SK-N-SH (cell line): ENCODE data around the gene SPATS1.

Experiments
- EZH2phosphoT487 ChIP-seq: fragments of 200-600 bp; sonication (generic); IDR thresholded peaks from 2 replicates; pipeline ENCODE4 v1.6.1; 2017; ENCODE audit warnings: low read depth, mixed run types, mild to moderate bottlenecking, antibody characterized with exemption, moderate library complexity, borderline replicate concordance
- TEAD4 ChIP-seq: IDR thresholded peaks from 2 replicates; pipeline ENCODE4 v1.4.0; 2012; ENCODE audit warnings: mild to moderate bottlenecking, borderline replicate concordance; ENCODE audit not compliant: insufficient read depth
- TF ChIP-seq, protein P1 (sequence below): fragments of 200-600 bp; sonication (generic); IDR thresholded peaks from 2 replicates; pipeline ENCODE4 v1.6.1; 2017; ENCODE audit warnings: antibody characterized with exemption, mild to moderate bottlenecking, moderate library complexity
- TF ChIP-seq, protein P2 (sequence below): IDR thresholded peaks from 2 replicates; pipeline ENCODE4 v1.6.1; 2012; ENCODE audit warnings: mild to moderate bottlenecking, low read depth, low read length, moderate library complexity

DNA sequence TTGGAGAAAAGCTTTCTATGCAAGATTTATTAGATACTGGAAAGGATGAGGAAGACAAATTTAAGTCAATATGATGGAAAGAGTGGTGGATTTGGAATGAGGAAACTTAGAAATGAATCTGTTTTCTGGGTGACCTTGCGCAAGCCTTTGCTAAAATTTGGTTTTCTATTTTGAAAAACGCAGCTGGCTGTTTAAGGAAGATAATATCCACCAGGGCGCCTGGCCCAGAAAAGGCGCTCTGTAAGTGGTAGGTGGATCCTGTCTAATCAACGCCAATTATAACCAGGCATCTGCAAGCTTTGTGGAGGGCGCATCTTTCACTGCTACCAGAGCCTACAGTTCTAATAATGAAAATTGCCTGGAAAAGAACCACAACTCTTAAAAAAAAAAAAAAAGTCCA is 398 bp upstream of the SPATS1 start:
- no peak for TF ChIP-seq EZH2phosphoT487
- TF ChIP-seq TEAD4: no peak
- TF ChIP-seq, protein P1, sequence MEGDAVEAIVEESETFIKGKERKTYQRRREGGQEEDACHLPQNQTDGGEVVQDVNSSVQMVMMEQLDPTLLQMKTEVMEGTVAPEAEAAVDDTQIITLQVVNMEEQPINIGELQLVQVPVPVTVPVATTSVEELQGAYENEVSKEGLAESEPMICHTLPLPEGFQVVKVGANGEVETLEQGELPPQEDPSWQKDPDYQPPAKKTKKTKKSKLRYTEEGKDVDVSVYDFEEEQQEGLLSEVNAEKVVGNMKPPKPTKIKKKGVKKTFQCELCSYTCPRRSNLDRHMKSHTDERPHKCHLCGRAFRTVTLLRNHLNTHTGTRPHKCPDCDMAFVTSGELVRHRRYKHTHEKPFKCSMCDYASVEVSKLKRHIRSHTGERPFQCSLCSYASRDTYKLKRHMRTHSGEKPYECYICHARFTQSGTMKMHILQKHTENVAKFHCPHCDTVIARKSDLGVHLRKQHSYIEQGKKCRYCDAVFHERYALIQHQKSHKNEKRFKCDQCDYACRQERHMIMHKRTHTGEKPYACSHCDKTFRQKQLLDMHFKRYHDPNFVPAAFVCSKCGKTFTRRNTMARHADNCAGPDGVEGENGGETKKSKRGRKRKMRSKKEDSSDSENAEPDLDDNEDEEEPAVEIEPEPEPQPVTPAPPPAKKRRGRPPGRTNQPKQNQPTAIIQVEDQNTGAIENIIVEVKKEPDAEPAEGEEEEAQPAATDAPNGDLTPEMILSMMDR: no peak
- TF ChIP-seq, protein P2, sequence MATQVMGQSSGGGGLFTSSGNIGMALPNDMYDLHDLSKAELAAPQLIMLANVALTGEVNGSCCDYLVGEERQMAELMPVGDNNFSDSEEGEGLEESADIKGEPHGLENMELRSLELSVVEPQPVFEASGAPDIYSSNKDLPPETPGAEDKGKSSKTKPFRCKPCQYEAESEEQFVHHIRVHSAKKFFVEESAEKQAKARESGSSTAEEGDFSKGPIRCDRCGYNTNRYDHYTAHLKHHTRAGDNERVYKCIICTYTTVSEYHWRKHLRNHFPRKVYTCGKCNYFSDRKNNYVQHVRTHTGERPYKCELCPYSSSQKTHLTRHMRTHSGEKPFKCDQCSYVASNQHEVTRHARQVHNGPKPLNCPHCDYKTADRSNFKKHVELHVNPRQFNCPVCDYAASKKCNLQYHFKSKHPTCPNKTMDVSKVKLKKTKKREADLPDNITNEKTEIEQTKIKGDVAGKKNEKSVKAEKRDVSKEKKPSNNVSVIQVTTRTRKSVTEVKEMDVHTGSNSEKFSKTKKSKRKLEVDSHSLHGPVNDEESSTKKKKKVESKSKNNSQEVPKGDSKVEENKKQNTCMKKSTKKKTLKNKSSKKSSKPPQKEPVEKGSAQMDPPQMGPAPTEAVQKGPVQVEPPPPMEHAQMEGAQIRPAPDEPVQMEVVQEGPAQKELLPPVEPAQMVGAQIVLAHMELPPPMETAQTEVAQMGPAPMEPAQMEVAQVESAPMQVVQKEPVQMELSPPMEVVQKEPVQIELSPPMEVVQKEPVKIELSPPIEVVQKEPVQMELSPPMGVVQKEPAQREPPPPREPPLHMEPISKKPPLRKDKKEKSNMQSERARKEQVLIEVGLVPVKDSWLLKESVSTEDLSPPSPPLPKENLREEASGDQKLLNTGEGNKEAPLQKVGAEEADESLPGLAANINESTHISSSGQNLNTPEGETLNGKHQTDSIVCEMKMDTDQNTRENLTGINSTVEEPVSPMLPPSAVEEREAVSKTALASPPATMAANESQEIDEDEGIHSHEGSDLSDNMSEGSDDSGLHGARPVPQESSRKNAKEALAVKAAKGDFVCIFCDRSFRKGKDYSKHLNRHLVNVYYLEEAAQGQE: no peak
